ENCODE results near the gene GPHN.
A peak's percentile ranks its signal among the peaks of the same experiment; 100 is the strongest.

GPHN gene

DNA sequence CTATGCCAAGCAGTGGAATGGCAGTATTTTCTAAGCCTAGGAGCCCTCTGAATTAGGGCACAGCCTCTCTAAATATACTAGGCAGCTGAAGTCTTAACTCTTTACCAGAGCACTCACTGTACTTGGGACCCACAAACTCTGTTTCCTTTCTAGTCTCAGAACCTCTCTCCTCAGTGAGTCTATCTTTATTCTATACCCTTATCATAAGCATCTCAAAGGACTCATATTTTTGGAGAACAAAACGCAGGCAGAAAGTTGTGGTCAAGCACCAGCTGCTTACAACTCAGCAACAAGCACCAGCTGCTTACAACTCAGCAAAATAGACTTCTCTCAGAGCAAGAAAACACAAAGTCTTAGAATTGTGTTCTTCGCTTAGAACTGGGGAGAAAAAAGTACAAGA lies 20.8 kb upstream of the GPHN start:
- no peak for DNase-seq (ENCODE audit: low read depth)
- TF ChIP-seq, protein P1, sequence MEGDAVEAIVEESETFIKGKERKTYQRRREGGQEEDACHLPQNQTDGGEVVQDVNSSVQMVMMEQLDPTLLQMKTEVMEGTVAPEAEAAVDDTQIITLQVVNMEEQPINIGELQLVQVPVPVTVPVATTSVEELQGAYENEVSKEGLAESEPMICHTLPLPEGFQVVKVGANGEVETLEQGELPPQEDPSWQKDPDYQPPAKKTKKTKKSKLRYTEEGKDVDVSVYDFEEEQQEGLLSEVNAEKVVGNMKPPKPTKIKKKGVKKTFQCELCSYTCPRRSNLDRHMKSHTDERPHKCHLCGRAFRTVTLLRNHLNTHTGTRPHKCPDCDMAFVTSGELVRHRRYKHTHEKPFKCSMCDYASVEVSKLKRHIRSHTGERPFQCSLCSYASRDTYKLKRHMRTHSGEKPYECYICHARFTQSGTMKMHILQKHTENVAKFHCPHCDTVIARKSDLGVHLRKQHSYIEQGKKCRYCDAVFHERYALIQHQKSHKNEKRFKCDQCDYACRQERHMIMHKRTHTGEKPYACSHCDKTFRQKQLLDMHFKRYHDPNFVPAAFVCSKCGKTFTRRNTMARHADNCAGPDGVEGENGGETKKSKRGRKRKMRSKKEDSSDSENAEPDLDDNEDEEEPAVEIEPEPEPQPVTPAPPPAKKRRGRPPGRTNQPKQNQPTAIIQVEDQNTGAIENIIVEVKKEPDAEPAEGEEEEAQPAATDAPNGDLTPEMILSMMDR (IDR thresholded peaks at IDR 0.05; ENCODE audit: low read depth, low read length, missing control alignments) = no peak
- H3K4me3 ChIP-seq (ENCODE audit: low read depth, low read length) = no peak overlapping the region

DNA sequence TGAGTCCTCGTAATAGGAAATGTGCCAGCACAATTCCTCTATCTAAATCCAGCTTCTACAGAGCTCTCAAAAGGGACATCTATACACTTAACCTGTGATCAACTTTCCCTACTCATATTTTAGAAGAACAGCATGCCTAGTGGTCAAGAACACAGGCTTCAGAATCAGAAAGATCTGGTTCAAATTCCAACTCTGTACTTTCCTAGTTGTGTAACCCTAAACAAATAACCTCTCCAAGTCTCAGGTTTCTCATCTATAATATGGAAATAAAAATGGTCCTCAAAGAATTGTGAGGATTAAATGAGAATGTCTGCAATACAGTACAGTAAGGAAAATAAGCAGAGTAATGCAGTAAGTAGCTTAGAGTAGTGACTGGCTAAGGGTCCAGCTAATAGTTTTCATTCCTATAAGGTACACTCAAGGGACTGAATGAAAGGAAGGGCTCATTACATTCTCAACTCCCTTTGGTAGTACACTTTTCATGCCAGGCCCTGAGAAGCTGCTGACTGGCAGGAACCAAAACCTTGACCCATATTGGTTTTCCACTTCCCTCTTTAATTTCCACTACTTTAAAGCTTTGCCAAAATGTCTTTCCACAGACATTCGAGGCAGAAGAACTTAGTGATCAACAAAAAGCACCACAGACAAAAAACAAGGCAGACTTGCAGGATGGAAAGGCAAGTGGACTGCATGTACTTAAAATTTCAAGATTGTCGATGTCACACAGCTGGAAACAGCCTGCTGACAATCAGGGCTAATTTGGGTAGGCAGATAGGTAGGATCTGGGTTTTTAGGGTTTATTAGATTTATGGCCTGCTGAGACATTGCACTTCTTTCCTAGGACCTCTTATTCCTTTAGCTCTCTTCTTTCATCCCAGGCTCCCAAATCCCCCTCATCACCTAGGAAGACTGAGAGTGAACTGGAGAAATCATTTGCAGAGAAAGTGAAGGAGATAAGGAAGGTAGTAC lies 17.5 kb upstream of the GPHN start:
- no peak overlapping the region for H3K4me3 ChIP-seq (ENCODE audit: low read depth, low read length)
- TF ChIP-seq, protein P1 (IDR thresholded peaks at IDR 0.05; ENCODE audit: low read depth, low read length, missing control alignments) = no peak

DNA sequence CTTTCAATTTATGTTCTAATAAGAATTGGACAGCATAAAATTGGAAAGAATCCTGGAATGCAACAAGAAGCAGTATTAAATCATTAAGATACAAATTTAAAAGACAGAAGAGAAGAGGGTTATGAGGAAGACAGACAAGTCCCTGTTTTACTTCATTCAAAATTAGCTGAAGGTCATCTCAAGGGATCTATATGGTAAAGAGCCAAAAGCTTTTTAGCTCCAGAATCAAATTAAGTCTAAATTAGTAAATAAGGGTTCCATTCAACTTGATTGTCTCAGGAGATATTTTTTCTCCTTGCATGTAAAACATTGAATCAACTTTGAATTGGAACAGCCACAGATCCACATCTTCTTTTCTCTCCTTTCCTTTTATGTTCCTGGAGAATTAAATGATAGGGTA lies 14.2 kb upstream of the GPHN start:
- TF ChIP-seq, protein P1 (IDR thresholded peaks at IDR 0.05; ENCODE audit: low read depth, low read length, missing control alignments) = no peak
- no peak for DNase-seq (ENCODE audit: low read depth)
- H3K4me3 ChIP-seq (ENCODE audit: low read depth, low read length) = no peak overlapping the region

More for the DNA sequence above, 17.5 kb upstream of the GPHN start:
- no peak for DNase-seq (ENCODE audit: low read depth)

DNA sequence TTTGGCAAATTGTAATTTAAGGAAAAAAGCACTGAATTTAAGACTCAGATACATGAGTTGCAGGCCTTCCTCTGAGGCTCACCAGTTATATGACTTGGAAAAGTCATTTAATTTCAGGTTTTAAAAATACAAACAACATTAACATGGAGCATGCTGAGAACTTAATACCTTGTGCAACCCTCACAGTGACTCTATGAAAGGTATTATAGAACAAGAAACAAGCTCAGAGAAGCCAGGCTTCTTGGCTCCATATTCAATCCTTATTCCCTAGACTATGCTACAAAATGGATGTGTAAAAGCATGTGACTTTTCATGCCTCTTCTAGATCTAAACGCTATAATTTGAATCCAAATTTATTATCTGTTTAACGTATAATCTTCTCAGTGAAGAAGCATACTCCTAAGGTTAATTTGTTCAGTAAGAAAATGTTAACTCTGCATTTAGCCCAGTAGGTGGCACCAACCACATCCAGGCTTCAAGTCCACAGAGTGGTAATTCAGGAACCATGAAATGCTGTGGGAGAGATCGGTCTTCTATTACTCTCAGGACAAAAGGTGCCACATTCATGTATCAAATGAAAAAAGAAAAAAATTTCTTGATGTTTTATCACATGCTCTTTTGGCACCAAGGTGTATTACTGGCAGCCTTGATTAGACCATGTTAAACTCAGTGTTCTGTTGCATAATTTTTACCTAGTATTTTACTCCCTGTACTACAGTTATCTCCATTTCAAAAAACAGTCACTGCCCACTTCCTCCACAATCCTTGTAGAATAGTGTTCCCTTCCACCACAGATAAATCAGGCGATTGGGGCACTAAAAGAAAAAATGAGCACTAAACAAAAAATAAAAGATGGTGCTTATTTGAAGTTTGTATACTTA lies 12.5 kb upstream of the GPHN start:
- DNase-seq (ENCODE audit: low read depth) = no peak
- TF ChIP-seq, protein P1 (IDR thresholded peaks at IDR 0.05; ENCODE audit: low read depth, low read length, missing control alignments) = peak; percentile 73
- no peak overlapping the region for H3K4me3 ChIP-seq (ENCODE audit: low read depth, low read length)

DNA sequence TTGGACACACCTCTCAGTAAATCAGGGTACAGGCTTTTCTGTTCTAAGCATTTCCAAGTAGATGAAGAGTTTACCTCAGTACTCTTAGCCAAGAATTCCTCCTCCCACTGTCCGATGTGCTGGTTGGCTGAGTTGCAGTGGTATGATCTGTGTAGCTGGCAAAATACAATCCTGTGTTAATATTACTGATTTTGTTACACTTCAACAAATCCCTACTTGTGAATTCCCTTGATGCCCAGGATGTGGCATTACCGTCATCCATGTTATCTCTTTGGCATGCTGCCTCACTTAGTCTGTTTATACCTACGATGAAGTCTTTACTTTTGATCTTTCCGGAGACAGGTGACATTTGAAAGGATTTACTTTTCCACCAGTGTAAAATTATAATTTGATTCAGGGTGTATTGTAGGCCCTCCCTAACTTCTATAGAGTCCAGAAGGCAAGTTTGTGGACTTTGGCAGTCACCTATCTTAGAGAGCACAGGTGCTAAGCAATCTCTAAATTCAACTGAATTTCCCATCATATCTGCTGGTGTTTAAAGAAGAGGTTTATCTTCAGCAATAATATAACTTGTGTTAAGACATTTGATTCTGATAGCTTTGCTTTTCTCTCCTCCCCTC lies 11.6 kb upstream of the GPHN start:
- DNase-seq (ENCODE audit: low read depth) = no peak
- no peak overlapping the region for H3K4me3 ChIP-seq (ENCODE audit: low read depth, low read length)
- TF ChIP-seq, protein P1 (IDR thresholded peaks at IDR 0.05; ENCODE audit: low read depth, low read length, missing control alignments) = no peak

DNA sequence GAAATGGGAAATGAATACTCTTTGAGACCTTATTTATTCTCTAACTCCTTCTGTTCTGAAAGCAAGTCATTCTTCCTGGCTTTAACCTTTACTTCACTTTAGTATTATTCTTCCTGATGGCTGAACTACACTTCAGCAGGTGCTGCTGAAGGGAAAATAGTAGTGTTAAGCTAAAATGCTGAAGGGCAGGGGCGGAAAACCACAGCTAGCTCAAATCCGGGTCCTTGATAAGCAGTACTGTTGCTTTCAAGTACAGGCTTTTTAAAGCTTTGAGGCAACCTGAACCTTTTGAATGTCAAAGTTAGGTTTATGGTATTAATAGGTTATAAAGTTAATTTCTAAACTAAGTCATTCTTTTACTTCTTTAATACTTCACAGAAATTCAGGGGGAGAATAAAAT lies 11.0 kb upstream of the GPHN start:
- no peak overlapping the region for H3K4me3 ChIP-seq (ENCODE audit: low read depth, low read length)
- TF ChIP-seq, protein P1 (IDR thresholded peaks at IDR 0.05; ENCODE audit: low read depth, low read length, missing control alignments) = no peak
- no peak for DNase-seq (ENCODE audit: low read depth)

Measured in GM12864 (cell line).